ENCODE results near the gene MOGAT3. TPM values are rescaled to one million over a fixed set of nuclear protein-coding genes. Genes with fewer than 3 reads are reported as not detected.

Gene MOGAT3
- total and polyA plus RNA-seq, 9 of the 15 experiments (the other 6 are each of a cell fraction or from before 2014, with no cell fraction given) = 0.07 to 0.17 (median 0.13) TPM; not detected in 6

DNA sequence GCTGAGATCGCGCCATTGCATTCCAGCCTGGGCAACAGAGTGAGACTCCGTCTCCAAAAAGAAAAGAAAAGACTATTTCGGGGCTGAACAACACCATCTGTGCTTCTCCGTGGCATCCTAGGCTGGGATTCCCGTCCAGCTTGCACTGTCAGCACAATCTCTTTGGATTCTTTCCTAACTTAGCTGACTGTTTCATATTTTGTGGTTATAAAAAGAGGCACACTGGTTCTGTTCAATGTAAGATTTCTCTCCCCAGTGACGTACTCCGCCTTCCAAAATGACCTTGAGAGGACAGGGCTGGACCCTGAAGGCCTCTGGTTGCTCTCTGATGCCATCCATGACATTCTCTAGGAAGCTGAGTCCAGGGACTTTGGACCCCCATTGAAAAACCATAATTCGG lies 25.9 kb upstream of the MOGAT3 start (continued):
- TF ChIP-seq, protein P1, sequence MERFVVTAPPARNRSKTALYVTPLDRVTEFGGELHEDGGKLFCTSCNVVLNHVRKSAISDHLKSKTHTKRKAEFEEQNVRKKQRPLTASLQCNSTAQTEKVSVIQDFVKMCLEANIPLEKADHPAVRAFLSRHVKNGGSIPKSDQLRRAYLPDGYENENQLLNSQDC (CRISPR knock-in tag; IDR thresholded peaks at IDR 0.05) = no peak

DNA sequence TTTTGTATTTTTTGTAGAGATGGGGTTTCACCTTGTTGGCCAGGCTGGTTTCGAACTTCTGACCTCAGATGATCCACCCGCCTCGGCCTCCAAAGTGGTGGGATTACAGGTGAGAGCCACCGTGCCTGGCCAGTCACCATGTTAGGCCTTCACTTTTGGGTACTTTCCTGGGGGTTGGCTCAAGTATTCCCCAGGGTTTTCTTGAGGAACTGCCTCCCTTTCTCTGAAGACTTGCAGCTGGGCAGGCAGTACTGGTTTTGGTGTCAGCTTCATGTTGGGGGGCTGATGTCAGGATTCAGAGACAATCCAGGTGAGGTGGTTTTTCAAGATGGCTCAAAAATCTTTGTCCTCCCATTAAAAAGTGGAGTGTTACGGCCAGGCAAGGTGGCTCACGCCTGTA lies 24.8 kb upstream of the MOGAT3 start:
- in situ Hi-C loops (cut with MboI) = no loop called here
- WGBS (ENCODE audit: insufficient coverage, low coverage, missing lambda C conversion rate) = 88% methylated on average over 6 of the region's 6 CpGs
- TF ChIP-seq RNF2 (IDR thresholded peaks at IDR 0.05) = no peak
- TF ChIP-seq ZNF165 (CRISPR knock-in tag; IDR thresholded peaks at IDR 0.05; ENCODE audit: borderline replicate concordance) = no peak
- no peak for TF ChIP-seq RBM39 (optimal IDR thresholded peaks at IDR 0.05; ENCODE audit: low read depth, low read length)
- TF ChIP-seq PURB (CRISPR knock-in tag; IDR thresholded peaks at IDR 0.05; ENCODE audit: low read depth) = no peak
- TF ChIP-seq, protein P2, sequence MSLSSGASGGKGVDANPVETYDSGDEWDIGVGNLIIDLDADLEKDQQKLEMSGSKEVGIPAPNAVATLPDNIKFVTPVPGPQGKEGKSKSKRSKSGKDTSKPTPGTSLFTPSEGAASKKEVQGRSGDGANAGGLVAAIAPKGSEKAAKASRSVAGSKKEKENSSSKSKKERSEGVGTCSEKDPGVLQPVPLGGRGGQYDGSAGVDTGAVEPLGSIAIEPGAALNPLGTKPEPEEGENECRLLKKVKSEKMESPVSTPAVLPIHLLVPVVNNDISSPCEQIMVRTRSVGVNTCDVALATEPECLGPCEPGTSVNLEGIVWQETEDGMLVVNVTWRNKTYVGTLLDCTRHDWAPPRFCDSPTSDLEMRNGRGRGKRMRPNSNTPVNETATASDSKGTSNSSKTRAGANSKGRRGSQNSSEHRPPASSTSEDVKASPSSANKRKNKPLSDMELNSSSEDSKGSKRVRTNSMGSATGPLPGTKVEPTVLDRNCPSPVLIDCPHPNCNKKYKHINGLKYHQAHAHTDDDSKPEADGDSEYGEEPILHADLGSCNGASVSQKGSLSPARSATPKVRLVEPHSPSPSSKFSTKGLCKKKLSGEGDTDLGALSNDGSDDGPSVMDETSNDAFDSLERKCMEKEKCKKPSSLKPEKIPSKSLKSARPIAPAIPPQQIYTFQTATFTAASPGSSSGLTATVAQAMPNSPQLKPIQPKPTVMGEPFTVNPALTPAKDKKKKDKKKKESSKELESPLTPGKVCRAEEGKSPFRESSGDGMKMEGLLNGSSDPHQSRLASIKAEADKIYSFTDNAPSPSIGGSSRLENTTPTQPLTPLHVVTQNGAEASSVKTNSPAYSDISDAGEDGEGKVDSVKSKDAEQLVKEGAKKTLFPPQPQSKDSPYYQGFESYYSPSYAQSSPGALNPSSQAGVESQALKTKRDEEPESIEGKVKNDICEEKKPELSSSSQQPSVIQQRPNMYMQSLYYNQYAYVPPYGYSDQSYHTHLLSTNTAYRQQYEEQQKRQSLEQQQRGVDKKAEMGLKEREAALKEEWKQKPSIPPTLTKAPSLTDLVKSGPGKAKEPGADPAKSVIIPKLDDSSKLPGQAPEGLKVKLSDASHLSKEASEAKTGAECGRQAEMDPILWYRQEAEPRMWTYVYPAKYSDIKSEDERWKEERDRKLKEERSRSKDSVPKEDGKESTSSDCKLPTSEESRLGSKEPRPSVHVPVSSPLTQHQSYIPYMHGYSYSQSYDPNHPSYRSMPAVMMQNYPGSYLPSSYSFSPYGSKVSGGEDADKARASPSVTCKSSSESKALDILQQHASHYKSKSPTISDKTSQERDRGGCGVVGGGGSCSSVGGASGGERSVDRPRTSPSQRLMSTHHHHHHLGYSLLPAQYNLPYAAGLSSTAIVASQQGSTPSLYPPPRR (CRISPR knock-in tag; IDR thresholded peaks at IDR 0.05; ENCODE audit: borderline replicate concordance) = no peak
- TF ChIP-seq FOXA3 (CRISPR knock-in tag; conservative IDR thresholded peaks at IDR 0.05 in 1 of 2, IDR thresholded peaks at IDR 0.05 in 1 of 2) = no peak
- TF ChIP-seq GATAD2A (IDR thresholded peaks at IDR 0.05) = no peak
- TF ChIP-seq CBFB (CRISPR knock-in tag; IDR thresholded peaks at IDR 0.05) = no peak
- TF ChIP-seq TAF9B (IDR thresholded peaks at IDR 0.05; ENCODE audit: partially characterized antibody) = no peak
- TF ChIP-seq, protein P3, sequence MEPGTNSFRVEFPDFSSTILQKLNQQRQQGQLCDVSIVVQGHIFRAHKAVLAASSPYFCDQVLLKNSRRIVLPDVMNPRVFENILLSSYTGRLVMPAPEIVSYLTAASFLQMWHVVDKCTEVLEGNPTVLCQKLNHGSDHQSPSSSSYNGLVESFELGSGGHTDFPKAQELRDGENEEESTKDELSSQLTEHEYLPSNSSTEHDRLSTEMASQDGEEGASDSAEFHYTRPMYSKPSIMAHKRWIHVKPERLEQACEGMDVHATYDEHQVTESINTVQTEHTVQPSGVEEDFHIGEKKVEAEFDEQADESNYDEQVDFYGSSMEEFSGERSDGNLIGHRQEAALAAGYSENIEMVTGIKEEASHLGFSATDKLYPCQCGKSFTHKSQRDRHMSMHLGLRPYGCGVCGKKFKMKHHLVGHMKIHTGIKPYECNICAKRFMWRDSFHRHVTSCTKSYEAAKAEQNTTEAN (CRISPR knock-in tag; IDR thresholded peaks at IDR 0.05) = no peak
- TF ChIP-seq, protein P4, sequence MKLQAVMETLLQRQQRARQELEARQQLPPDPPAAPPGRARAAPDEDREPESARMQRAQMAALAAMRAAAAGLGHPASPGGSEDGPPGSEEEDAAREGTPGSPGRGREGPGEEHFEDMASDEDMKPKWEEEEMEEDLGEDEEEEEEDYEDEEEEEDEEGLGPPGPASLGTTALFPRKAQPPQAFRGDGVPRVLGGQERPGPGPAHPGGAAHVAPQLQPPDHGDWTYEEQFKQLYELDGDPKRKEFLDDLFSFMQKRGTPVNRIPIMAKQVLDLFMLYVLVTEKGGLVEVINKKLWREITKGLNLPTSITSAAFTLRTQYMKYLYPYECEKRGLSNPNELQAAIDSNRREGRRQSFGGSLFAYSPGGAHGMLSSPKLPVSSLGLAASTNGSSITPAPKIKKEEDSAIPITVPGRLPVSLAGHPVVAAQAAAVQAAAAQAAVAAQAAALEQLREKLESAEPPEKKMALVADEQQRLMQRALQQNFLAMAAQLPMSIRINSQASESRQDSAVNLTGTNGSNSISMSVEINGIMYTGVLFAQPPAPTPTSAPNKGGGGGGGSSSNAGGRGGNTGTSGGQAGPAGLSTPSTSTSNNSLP (IDR thresholded peaks at IDR 0.05; ENCODE audit: borderline replicate concordance, low read depth, low read length) = no peak
- no peak for TF ChIP-seq NCOA2 (IDR thresholded peaks at IDR 0.05; ENCODE audit: partially characterized antibody in 2 of 2)

More for the DNA sequence above, 24.8 kb upstream of the MOGAT3 start:
- ChIA-PET POLR2A (interaction anchor here (1.4 to 4.8 kb wide), 2 partner anchors 8 to 9 kb away, joined by 4 to 19 read pairs; partner anchors contain the start of genes PLOD3 and ZNHIT1), CTCF (ENCODE audit: low intra/inter-chr PET ratio) (no interaction called here)
- Histone ChIP-seq H3K9ac (ENCODE audit: insufficient read depth in 1 of 2, low read depth in 2 of 2, low read length in 2 of 2) (no peak overlapping the region), H3K9me1 (ENCODE audit: control insufficient read depth, insufficient read depth, low read length) (peaks cover 9% of the 10 kb centered on the region), H3K4me3 (no peak overlapping the region), H2AFZ (ENCODE audit: low read depth, low read length) (no peak overlapping the region), H3K4me1 (replicated peaks in 1 of 2; ENCODE audit: control insufficient read depth in 2 of 2, insufficient read depth in 2 of 2, low read length in 2 of 2) (peaks cover 0 to 11% of the 10 kb centered on the region in 2 experiments; a peak in 2 of 5 replicates), H3K27me3 (ENCODE audit: control insufficient read depth in 2 of 2, insufficient read depth in 2 of 2, low read length in 2 of 2) (no peaks in the 10 kb centered on the region), H3K27ac (ENCODE audit: extremely low read depth, low read depth, low read length) (no peak overlapping the region), H3K9me3 (replicated peaks; ENCODE audit: control insufficient read depth, insufficient read depth, low read depth, low read length) (no peaks in the 10 kb centered on the region), H3K36me3 (ENCODE audit: control insufficient read depth, insufficient read depth, low read length) (peaks cover 47% of the 10 kb centered on the region; the same call in 2 of the 3 replicates), H3K79me2 (ENCODE audit: control insufficient read depth, insufficient read depth, low read length) (peaks cover 7% of the 10 kb centered on the region; the same call in 1 of the 3 replicates), H4K20me1 (replicated peaks; ENCODE audit: control insufficient read depth, insufficient read depth, low read length) (no peaks in the 10 kb centered on the region), H3K4me2 (ENCODE audit: insufficient read depth, low read length) (no peak overlapping the region)
- ATAC-seq (no peak), DNase-seq (ENCODE audit: extremely low read depth in 1 of 4, low spot score in 3 of 4) (no peak), FAIRE-seq (no peak)
- BruUV-seq (replicated peaks) = no TSS peak
- intact Hi-C loops (cut with micrococcal nuclease) = no loop called here

Measured in K562 (cell line).